Activated T-cell treated with anti-CD3 and anti-CD28 coated beads for 48 hours (primary cell): ENCODE measurements around the gene CCDC30.

Source experiments
- DNase-seq: peaks from one replicate; pipeline ENCODE4 v3.0.0-alpha.2; 2020; ENCODE audit warnings: low read depth

The CCDC30 gene

GRCh38 chr1:42692461-42692860, 229.4 kb downstream of the CCDC30 start:
- DNase-seq, result no peak

- DNase-seq, result no peak
Measured at GRCh38 chr1:42692911-42693310, 229.8 kb downstream of the CCDC30 start.

GRCh38 chr1:42698081-42698813, 235.2 kb downstream of the CCDC30 start:
- no peak for DNase-seq

- DNase-seq, result no peak
Measured at GRCh38 chr1:42700006-42700405, 236.9 kb downstream of the CCDC30 start.

GRCh38 chr1:42703888-42704464, 240.9 kb downstream of the CCDC30 start:
- DNase-seq, result no peak
